HG03342 (cell line): ENCODE measurements around the gene EEF1AKMT4.
"Not testable (repeated sequence)": the region's sequence is repeated elsewhere in the genome, so short reads cannot be mapped to it uniquely, and the experiment has no call there.

Experiments used
- ATAC-seq: cut with Tn5 transposase; IDR thresholded peaks from one replicate; pipeline ENCODE4 v1.9.1; 2021; ENCODE audit warnings: mild to moderate bottlenecking, moderate library complexity; ENCODE audit not compliant: unreplicated experiment

EEF1AKMT4 gene

GRCh38 chr3:184259878-184260723 lies 10.6 kb downstream of the EEF1AKMT4 start:
- ATAC-seq: no peak

GRCh38 chr3:184260724-184261269 lies 11.3 kb downstream of the EEF1AKMT4 start:
- no peak for ATAC-seq

- peak; percentile 46 for ATAC-seq
Measured at GRCh38 chr3:184261270-184261853, 11.9 kb downstream of the EEF1AKMT4 start, which contains the start of gene CAMK2N2. TSS of gene CAMK2N2 (minus strand) at chr3:184261553. CDS start at chr3:184261285, 268 bp downstream.

- no peak for ATAC-seq
Measured at GRCh38 chr3:184261854-184262763, 12.6 kb downstream of the EEF1AKMT4 start.

GRCh38 chr3:184262764-184263179 lies 13.3 kb downstream of the EEF1AKMT4 start:
- ATAC-seq: no peak

GRCh38 chr3:184267249-184267648 lies 17.8 kb downstream of the EEF1AKMT4 start:
- ATAC-seq: not testable (repeated sequence)

- ATAC-seq: no peak
Measured at GRCh38 chr3:184272269-184272668, 22.8 kb downstream of the EEF1AKMT4 start.

- no peak for ATAC-seq
Measured at GRCh38 chr3:184275381-184275701, 25.9 kb downstream of the EEF1AKMT4 start.

- no peak for ATAC-seq
Measured at GRCh38 chr3:184275961-184276910, 26.8 kb downstream of the EEF1AKMT4 start, which contains the start of gene ECE2. TSS of gene ECE2 (plus strand) at chr3:184276022. CDS start at chr3:184276154, 132 bp downstream.

GRCh38 chr3:184277366-184277765 lies 27.9 kb downstream of the EEF1AKMT4 start:
- no peak for ATAC-seq

GRCh38 chr3:184282941-184283340 lies 33.5 kb downstream of the EEF1AKMT4 start:
- ATAC-seq: no peak

GRCh38 chr3:184283681-184284080 lies 34.2 kb downstream of the EEF1AKMT4 start:
- ATAC-seq: no peak

GRCh38 chr3:184284696-184285095 lies 35.2 kb downstream of the EEF1AKMT4 start:
- no peak for ATAC-seq

- ATAC-seq: no peak
Measured at GRCh38 chr3:184289426-184289938, 40.0 kb downstream of the EEF1AKMT4 start.

GRCh38 chr3:184290331-184290730 lies 40.9 kb downstream of the EEF1AKMT4 start:
- no peak for ATAC-seq

GRCh38 chr3:184291044-184291737 lies 41.7 kb downstream of the EEF1AKMT4 start:
- no peak for ATAC-seq

GRCh38 chr3:184291738-184292445 lies 42.4 kb downstream of the EEF1AKMT4 start:
- no peak for ATAC-seq

- no peak for ATAC-seq
Measured at GRCh38 chr3:184295771-184296170, 46.3 kb downstream of the EEF1AKMT4 start.
